GM18517 (cell line): ENCODE data around the gene KCNH4.
"Not testable (repeated sequence)": the region's sequence is repeated elsewhere in the genome, so short reads cannot be mapped to it uniquely, and the experiment has no call there.

ENCODE experiments used
- ATAC-seq: cut with Tn5 transposase; IDR thresholded peaks from one replicate; pipeline ENCODE4 v1.9.1; 2021; ENCODE audit warnings: mild to moderate bottlenecking, moderate library complexity; ENCODE audit not compliant: unreplicated experiment

The KCNH4 gene

GRCh38 chr17:42179911-42180410 lies 981 bp downstream of the KCNH4 start:
- ATAC-seq: no peak

GRCh38 chr17:42179335-42179734 lies 1.6 kb downstream of the KCNH4 start:
- ATAC-seq: no peak

GRCh38 chr17:42178817-42179216 lies 2.1 kb downstream of the KCNH4 start:
- ATAC-seq: no peak

DNA sequence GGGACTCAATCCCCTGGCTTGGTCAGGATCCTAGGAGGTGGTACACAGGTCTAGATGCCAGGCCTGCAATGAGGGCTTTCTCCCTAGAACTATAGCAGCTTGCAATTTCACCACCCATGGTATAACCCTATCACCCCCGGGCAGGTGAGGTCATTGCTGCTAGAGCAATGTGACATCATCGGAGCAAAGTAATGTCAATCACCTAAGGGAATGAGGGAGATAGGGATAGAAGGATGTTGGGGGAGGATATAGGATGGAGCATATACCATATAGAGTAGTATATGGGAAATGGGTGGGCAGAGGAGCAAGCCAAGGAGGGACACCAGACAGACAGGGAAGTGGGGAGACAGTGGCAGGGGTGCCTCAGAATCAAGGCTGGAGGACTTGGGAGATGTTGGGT lies 3.3 kb downstream of the KCNH4 start:
- ATAC-seq: no peak

GRCh38 chr17:42174126-42174783 lies 6.7 kb downstream of the KCNH4 start:
- ATAC-seq: no peak

- no peak for ATAC-seq
Measured at GRCh38 chr17:42171831-42172230, 9.1 kb downstream of the KCNH4 start.

DNA sequence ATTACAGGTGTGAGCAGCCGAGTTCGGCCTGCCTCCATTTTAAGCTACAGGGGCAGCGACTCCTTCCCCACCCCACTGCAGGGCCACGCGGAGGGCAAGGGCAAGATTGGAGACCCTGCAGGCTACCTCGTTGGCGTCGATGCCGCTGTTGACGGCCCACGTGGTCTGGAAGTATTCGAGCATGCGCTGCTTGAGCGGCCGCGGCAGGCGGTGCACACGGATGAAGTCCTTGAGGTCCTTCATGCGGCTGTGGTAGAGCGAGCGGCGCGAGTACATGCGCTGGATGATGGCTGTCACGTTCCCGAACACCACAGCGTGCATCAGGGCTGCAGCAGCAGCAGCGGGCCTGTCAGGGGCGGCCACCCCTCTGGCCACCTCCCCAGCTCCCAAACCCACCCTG lies 11.6 kb downstream of the KCNH4 start:
- no peak for ATAC-seq

GRCh38 chr17:42167807-42168206 lies 13.1 kb downstream of the KCNH4 start:
- no peak for ATAC-seq

DNA sequence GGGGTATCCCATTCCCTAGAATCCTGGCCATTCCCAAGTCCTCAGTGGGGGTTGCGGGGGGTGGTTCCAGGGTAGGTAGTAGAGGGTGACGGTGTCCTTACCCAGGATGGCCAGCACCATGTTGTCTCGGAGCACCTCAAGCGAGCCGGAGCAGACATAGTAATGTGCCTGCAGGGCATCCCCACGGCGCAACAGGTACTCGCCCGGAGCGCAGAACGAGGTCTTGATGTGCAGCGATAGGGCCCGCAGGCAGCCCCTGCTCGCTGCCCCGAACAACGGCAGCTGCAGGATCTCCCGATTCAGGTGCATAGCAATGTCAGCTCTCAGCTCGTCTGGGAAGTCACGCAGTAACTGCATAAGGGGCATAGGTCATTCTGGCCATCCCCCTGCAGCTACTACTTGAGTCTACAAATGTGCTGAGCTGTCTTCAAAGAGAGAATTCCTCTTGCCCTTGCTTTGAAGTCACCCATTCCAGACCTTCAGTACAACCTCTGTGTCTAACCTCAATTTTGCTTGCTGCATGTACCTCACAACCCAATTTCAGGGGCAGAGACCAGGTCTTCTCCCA lies 14.7 kb downstream of the KCNH4 start:
- no peak for ATAC-seq

DNA sequence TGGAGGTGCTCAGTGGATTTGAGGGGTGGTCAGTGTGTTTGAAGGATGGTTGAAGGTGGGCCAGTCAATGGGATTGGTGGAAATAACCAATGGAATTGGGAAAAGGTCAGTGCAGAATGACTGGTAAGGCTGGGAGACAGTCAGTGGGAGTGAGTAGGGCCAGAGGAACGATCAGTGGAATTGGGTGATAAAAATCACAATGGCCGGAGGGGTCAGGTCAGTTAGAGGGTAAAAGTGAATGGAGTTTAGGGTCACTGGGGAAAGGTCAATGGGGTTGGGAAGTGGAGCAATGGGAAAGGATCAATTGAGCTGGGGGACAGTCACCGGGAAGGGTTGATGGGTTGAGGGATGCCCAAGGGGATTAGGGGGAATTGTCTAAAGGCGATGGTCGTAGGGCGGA lies 15.2 kb downstream of the KCNH4 start:
- no peak for ATAC-seq

GRCh38 chr17:42163696-42164407 lies 17.1 kb downstream of the KCNH4 start:
- no peak for ATAC-seq

DNA sequence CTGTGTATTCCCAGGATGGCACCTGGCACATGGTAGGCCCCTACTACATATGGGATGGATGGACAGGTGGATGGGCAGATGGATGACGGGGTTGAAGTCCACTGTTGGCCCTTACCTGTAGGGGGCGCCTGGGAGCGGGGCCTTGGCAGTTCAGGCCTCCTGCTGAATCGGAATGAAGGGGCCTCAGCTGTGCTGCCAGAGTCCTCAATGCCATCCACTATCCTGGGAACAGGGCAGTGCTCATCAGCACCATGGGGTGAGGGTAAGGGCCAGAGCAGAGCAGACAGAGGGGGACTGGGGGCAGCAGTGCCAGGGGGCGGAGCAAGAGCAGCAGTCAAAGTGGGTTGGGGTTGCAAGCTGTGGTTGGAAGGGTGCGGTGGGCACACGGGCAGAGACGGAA lies 17.8 kb downstream of the KCNH4 start:
- ATAC-seq: no peak

DNA sequence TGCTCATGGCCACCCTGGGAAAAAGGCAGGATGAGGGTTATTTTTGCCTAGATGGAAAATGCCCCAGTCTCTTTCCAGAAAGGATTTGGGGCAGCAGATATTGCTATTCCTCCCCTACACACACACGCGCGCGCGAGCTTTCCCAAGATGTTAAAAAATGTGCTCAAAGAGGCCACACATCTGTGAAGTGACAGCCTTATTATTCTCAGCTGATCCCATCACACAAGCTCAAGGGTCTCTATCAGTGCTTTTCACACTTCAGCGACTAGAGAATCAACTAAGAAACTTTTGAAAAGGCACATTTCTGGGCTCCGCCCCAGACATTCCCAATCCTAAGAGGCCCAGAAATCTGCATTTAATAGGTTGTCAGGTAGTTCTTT lies 20.4 kb downstream of the KCNH4 start:
- no peak for ATAC-seq

DNA sequence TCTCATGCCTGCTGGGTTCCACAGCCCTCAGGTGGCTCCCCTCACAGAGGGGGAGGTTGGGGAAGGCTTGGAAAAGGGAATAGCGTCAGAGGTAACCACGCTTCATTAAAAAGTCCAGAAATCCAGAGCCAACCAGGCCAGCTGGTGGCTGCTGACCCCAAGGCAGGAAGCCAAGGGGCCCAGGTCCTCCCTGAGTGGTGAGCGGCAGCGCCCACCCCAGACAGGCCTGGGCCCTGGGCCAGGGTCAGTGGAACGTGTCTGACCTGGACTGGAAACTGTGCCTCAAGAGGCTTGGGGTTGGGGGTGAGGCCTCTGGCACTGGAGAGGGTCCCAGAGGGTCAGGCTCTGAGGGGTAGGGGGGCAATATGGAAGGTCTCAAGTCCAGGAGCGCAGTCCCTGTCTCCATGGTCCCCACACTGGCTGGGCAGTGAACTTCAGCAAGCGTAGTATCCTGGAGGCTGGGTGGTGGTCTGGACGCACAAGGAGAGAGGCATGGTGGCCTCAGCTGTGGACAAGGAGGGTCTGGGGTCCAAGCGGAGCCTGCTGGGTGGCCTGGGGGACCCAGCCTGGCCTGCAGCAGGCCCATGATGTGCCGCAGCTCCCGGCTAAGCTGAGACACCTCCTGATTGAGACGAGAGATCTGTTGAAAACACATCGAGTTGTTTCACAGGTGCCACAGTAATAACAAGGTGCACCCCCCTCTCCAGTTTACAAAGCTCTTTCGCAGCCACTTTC lies 21.0 kb downstream of the KCNH4 start:
- no peak for ATAC-seq

- ATAC-seq: no peak
Measured at GRCh38 chr17:42155614-42156045, 25.3 kb downstream of the KCNH4 start.

DNA sequence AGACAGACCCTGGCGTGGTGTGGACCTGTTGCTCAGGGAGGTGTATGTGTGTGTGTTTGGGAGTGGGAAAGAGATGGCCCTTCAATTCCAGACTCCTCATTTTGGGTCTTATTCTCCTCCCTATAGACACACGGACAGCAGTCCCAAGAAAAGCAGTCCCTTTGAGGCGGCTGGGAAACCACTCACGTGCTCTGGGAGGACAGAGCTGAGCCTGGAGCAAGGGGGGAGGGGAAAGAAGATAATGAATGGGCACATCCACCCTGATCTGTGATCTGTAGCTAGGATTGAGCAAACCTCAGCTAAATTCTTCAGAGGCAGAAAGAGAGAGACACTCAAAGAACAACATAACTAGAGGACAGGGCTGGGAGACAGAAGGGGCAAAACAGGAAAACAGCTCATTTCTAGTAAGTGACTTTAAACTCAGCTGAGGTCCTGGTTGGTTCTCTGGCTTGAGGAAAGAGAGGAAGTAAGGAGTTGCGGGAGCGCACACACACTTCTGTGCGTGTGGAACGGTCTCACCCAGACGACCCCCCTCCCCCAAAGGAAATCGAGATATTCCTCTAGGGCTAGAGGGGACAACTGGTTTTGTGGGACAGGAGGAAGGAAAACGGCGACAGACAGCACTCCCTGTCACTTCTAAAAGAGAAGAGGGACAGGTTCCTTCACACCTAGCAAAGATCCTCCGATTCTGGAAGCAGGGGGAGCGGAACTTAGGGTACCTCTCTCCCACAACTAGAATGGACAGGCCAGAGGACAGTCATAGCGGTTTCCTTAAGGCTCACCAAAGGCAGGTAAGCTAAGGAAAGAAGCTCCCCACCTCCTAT lies 26.8 kb downstream of the KCNH4 start:
- ATAC-seq: no peak

GRCh38 chr17:42146911-42147607 lies 33.9 kb downstream of the KCNH4 start:
- ATAC-seq: no peak

DNA sequence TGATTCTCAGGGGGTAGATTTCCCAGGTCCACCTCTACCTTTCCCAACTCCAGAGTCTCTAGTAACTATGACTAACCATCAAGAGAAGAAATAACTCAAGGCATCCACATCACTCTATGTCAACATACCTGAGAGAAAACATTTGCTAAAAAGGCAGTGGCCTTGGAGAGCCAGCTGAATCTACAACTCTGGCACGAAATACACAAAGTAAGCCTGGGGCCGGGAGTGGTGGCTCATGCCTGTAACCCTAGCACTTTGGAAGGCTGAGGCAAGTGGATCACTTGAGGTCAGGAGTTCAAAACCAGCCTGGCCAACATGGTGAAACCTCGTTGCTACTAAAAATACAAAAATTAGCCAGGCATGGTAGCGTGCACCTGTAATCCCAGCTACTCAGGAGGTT lies 37.8 kb downstream of the KCNH4 start:
- not testable (repeated sequence) for ATAC-seq

- no peak for ATAC-seq
Measured at GRCh38 chr17:42142371-42142896, 38.5 kb downstream of the KCNH4 start.

DNA sequence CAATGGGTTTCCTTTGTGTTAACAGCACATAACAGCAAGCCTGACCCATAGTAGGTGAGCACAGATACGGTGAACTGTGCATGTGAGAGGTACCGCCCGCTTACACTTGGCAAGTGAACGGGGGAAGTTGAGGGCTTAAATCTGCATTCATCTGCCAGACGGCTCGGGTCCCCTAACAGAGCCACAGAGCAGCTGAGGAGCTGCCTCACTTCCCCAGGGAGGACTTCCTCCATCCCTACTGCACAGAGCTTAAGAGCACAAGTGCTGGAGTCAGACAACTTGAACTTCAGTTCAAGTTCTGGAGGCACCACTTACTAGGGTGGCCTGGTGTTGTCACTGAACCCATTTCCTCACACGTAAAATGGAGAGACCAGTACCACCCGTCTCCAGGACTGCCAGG lies 39.6 kb downstream of the KCNH4 start:
- no peak for ATAC-seq
